GM12874 (cell line): Measurements from ENCODE around the gene CCDC24.

Experiments used
- CTCF ChIP-seq: IDR thresholded peaks from 2 replicates; pipeline ENCODE4 v1.5.1; 2011; ENCODE audit warnings: low read depth, mild to moderate bottlenecking, control low read depth, low read length, moderate library complexity; ENCODE audit not compliant: insufficient read depth

CCDC24 gene

GRCh38 chr1:43991476-43992231 is at the start of gene CCDC24:
Gene CCDC24 (plus strand): TSS chr1:43991599. CDS start chr1:43991879, 280 bp downstream.
- TF ChIP-seq CTCF, result no peak

- TF ChIP-seq CTCF, result no peak
Observed at GRCh38 chr1:43942411-43942810, 49.0 kb upstream of the CCDC24 start.

GRCh38 chr1:43944860-43945259 is 46.5 kb upstream of the CCDC24 start:
- no peak for TF ChIP-seq CTCF

GRCh38 chr1:43945674-43946235 is 45.6 kb upstream of the CCDC24 start:
- no peak for TF ChIP-seq CTCF

GRCh38 chr1:43946236-43947060 is 45.0 kb upstream of the CCDC24 start, which contains the start of gene IPO13:
Gene IPO13 (plus strand): TSS chr1:43946950. CDS start chr1:43947601, 651 bp downstream.
- peak; percentile 90 for TF ChIP-seq CTCF

GRCh38 chr1:43947061-43947873 is 44.1 kb upstream of the CCDC24 start:
- TF ChIP-seq CTCF, result no peak
